DOHH2 (cell line): ENCODE results near the gene CUBN.

ENCODE experiments used
- EZH2phosphoT487 ChIP-seq: fragments of 200-600 bp; sonication (generic); IDR thresholded peaks from 2 replicates; pipeline ENCODE4 v1.6.1; 2017; ENCODE audit warnings: borderline replicate concordance, mild to moderate bottlenecking, antibody characterized with exemption, low read length, moderate library complexity, mixed read lengths
- TF ChIP-seq, protein P1 (sequence below): fragments of 200-600 bp; sonication (generic); IDR thresholded peaks from one replicate; pipeline ENCODE4 v1.5.1; 2014; ENCODE audit warnings: antibody characterized with exemption, mild to moderate bottlenecking, low read depth, low read length; ENCODE audit not compliant: poor library complexity, severe bottlenecking

DNA sequence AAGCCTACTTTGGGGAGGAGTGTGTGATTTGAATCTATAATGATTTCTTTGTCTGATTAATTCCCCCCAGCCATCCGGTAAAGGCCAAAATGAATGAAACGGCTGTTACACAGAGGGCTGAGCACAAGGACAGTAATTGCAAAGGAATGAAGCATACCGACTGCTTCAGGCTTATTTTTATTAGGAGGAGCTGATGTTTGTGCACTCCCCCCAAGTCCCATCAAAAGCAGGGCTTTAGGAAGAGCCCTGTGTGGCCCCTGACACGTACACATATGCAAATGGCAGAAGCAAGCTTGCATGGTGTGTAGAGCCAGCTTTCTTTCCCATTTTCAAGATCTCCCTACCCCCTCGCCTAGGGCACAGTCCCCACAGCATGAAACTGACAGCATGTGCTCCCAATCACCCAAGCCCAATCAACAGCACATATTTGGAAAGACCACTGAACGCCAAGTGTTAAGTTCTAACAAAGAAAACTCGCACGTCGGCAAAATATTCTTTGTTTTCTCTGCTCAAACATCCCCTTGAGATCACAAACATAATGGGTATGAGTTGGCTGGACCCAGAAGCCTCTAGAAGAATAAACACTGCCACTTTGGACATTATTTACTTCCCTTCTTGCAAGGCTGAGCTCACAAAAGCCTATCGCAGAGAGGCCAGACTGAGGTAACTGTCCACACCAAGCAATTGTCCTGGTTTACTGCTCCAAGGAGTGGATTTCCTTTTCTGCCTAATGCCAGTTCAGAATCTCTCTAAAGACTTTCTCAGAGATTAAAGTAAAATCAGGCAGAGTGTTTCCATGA, 143.0 kb downstream of the CUBN start:
- TF ChIP-seq, protein P1, sequence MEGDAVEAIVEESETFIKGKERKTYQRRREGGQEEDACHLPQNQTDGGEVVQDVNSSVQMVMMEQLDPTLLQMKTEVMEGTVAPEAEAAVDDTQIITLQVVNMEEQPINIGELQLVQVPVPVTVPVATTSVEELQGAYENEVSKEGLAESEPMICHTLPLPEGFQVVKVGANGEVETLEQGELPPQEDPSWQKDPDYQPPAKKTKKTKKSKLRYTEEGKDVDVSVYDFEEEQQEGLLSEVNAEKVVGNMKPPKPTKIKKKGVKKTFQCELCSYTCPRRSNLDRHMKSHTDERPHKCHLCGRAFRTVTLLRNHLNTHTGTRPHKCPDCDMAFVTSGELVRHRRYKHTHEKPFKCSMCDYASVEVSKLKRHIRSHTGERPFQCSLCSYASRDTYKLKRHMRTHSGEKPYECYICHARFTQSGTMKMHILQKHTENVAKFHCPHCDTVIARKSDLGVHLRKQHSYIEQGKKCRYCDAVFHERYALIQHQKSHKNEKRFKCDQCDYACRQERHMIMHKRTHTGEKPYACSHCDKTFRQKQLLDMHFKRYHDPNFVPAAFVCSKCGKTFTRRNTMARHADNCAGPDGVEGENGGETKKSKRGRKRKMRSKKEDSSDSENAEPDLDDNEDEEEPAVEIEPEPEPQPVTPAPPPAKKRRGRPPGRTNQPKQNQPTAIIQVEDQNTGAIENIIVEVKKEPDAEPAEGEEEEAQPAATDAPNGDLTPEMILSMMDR, result no peak
- TF ChIP-seq EZH2phosphoT487, result no peak
